CD14-positive monocyte (primary cell): ENCODE results near the gene CMSS1. TPM values are rescaled to one million over a fixed set of nuclear protein-coding genes. Genes with fewer than 3 reads are reported as not detected.

ENCODE experiments used
- DNase-seq, 3 donors: peaks; one replicate each; pipeline ENCODE4 v3.0.0-alpha.2; 2011 to 2022
- H2AFZ ChIP-seq: 2 replicates; pipeline ENCODE4 v1.6.0; 2012; ENCODE audit warnings: mild to moderate bottlenecking, low read depth, low read length, inconsistent platforms; ENCODE audit not compliant: insufficient read depth, poor library complexity, severe bottlenecking
- H3K27ac ChIP-seq, 2 donors: 1 replicate in 1 of 2; 2 replicates in 1 of 2; pipeline ENCODE4 v1.5.1; 2012 to 2013; ENCODE audit warnings: low read length in 2 of 2, control low read depth in 1 of 2, inconsistent platforms in 1 of 2, low read depth in 1 of 2, mild to moderate bottlenecking in 1 of 2
- H3K27me3 ChIP-seq, 2 donors: one replicate each; pipeline versions ENCODE4 v1.6.0 to v1.6.1; 2011 to 2013; ENCODE audit warnings: low read length in 2 of 2; ENCODE audit not compliant: control insufficient read depth in 2 of 2, insufficient read depth in 2 of 2
- H3K36me3 ChIP-seq, 2 donors: replicated peaks in 1 of 2; 1 replicate in 1 of 2; 2 replicates in 1 of 2; pipeline versions ENCODE4 v1.5.1 to v1.6.1; 2012 to 2013; ENCODE audit warnings: low read length in 2 of 2, control low read depth in 1 of 2, inconsistent platforms in 1 of 2, mild to moderate bottlenecking in 1 of 2; ENCODE audit not compliant: insufficient read depth in 2 of 2, control insufficient read depth in 1 of 2
- H3K4me1 ChIP-seq, 2 donors: 1 replicate in 1 of 2; 2 replicates in 1 of 2; pipeline versions ENCODE4 v1.5.1 to v1.6.1; 2012 to 2013; ENCODE audit warnings: low read length in 2 of 2, control low read depth in 1 of 2, inconsistent platforms in 1 of 2, mild to moderate bottlenecking in 1 of 2, moderate library complexity in 1 of 2; ENCODE audit not compliant: insufficient read depth in 2 of 2, control insufficient read depth in 1 of 2
- H3K4me2 ChIP-seq: replicated peaks from 2 replicates; pipeline ENCODE3; 2012; ENCODE audit warnings: low read length, moderate library complexity, mild to moderate bottlenecking; ENCODE audit not compliant: poor library complexity, severe bottlenecking; ENCODE audit errors: extremely low read depth
- H3K4me3 ChIP-seq, 3 experiments: fragments of 200-600 bp in 1 of 3; sonication (generic) in 1 of 3; replicated peaks in 1 of 3; 1 replicate in 2 of 3; 2 replicates in 1 of 3; pipeline ENCODE4 v1.5.1; 2011 to 2013; ENCODE audit warnings: low read length in 3 of 3, mild to moderate bottlenecking in 3 of 3, control low read depth in 2 of 3, low read depth in 2 of 3, inconsistent platforms in 1 of 3, moderate library complexity in 1 of 3
- H3K79me2 ChIP-seq: 2 replicates; pipeline ENCODE4 v1.6.0; 2012; ENCODE audit warnings: mild to moderate bottlenecking, control low read depth, inconsistent platforms, low read length, moderate library complexity; ENCODE audit not compliant: insufficient read depth
- H3K9ac ChIP-seq: 2 replicates; pipeline ENCODE4 v1.6.0; 2017; ENCODE audit warnings: low read length, mild to moderate bottlenecking; ENCODE audit not compliant: insufficient read depth, poor library complexity, severe bottlenecking
- H3K9me3 ChIP-seq, 2 donors: replicated peaks in 1 of 2; 1 replicate in 1 of 2; 2 replicates in 1 of 2; pipeline versions ENCODE4 v1.5.1 to v1.6.1; 2012 to 2013; ENCODE audit warnings: low read length in 2 of 2, control low read depth in 1 of 2; ENCODE audit not compliant: control insufficient read depth in 1 of 2, insufficient read depth in 1 of 2
- H4K20me1 ChIP-seq: 2 replicates; pipeline ENCODE4 v1.6.0; 2012; ENCODE audit warnings: mild to moderate bottlenecking, low read length, control low read depth, moderate library complexity; ENCODE audit not compliant: insufficient read depth
- H3K27ac Mint-ChIP-seq, 7 donors: one replicate each; pipeline ENCODE4 v1.8.0; 2020; ENCODE audit warnings: mild to moderate bottlenecking in 7 of 7, mixed read lengths in 7 of 7, moderate library complexity in 6 of 7, inconsistent platforms in 2 of 7
- H3K27me3 Mint-ChIP-seq, 3 donors: one replicate each; pipeline ENCODE4 v1.8.0; 2021 to 2022; ENCODE audit warnings: low read depth in 3 of 3, mild to moderate bottlenecking in 3 of 3, mixed read lengths in 3 of 3, moderate library complexity in 3 of 3, inconsistent platforms in 1 of 3
- H3K36me3 Mint-ChIP-seq, 2 donors: one replicate each; pipeline ENCODE4 v1.8.0; 2020; ENCODE audit warnings: mixed read lengths in 2 of 2, inconsistent platforms in 1 of 2, mild to moderate bottlenecking in 1 of 2
- H3K4me1 Mint-ChIP-seq: one replicate; pipeline ENCODE4 v1.8.0; 2020; ENCODE audit warnings: mild to moderate bottlenecking, mixed read lengths
- H3K4me3 Mint-ChIP-seq, 2 donors: one replicate each; pipeline ENCODE4 v1.8.0; 2020; ENCODE audit warnings: mild to moderate bottlenecking in 2 of 2, mixed read lengths in 2 of 2, moderate library complexity in 1 of 2
- H3K9me3 Mint-ChIP-seq, 7 donors: one replicate each; pipeline ENCODE4 v1.8.0; 2020 to 2022; ENCODE audit warnings: mixed read lengths in 7 of 7, mild to moderate bottlenecking in 6 of 7, moderate library complexity in 6 of 7, inconsistent platforms in 2 of 7
- WGBS: methylation state at CpG from one replicate; pipeline ENCODE4 v1.1.5; 2013; ENCODE audit warnings: missing lambda C conversion rate; ENCODE audit not compliant: insufficient coverage; 5-methylcytosine and 5-hydroxymethylcytosine counted together
- intact Hi-C, 2 donors: fragments of 100-400 bp; cut with micrococcal nuclease; formaldehyde crosslinking; loops; one replicate each; pipeline versions ENCODE4 v1.15.0 to v1.15.1; 2023
- polyA plus RNA-seq, 3 donors: library from polyadenylated mRNA; depleted of rRNA in 1 of 3; unstranded in 2 of 3; stranded (reverse) in 1 of 3; fragments of 300-500 nt in 2 of 3; fragments of >200 nt in 1 of 3; fragmentation: Illumina TruSeq in 2 of 3; gene quantifications; 1 replicate in 2 of 3; 2 replicates in 1 of 3; pipeline ENCODE4 v1.2.3, GENCODE V29; 2012 to 2021
- TF ChIP-seq, protein P1 (sequence below): fragments of 200-600 bp; IDR thresholded peaks from one replicate; pipeline ENCODE4 v1.8.0; 2022; ENCODE audit warnings: antibody characterized with exemption, mild to moderate bottlenecking

The CMSS1 gene
- polyA plus RNA-seq, 3 donors, result 1.1 to 3.6 (median 2.2) TPM

- Histone ChIP-seq H4K20me1 (no peaks in the 10 kb centered on the region), H3K27me3 (no peaks in the 10 kb centered on the region), H3K4me1 (no peaks in the 10 kb centered on the region), H3K79me2 (no peaks in the 10 kb centered on the region), H2AFZ (no peak overlapping the region), H3K9ac (no peak overlapping the region), H3K36me3 (no peaks in the 10 kb centered on the region), H3K9me3 (no peaks in the 10 kb centered on the region), H3K27ac (no peak overlapping the region), H3K4me3 (no peak overlapping the region), H3K4me2 (no peak overlapping the region)
- DNase-seq, result no peak
- Mint-ChIP-seq H3K4me3 (no peak overlapping the region), H3K27ac (no peak overlapping the region), H3K9me3 (no peaks in the 10 kb centered on the region), H3K36me3 (no peaks in the 10 kb centered on the region), H3K4me1 (no peaks in the 10 kb centered on the region), H3K27me3 (no peaks in the 10 kb centered on the region)
- intact Hi-C loops, result no loop called here
- TF ChIP-seq, protein P1, sequence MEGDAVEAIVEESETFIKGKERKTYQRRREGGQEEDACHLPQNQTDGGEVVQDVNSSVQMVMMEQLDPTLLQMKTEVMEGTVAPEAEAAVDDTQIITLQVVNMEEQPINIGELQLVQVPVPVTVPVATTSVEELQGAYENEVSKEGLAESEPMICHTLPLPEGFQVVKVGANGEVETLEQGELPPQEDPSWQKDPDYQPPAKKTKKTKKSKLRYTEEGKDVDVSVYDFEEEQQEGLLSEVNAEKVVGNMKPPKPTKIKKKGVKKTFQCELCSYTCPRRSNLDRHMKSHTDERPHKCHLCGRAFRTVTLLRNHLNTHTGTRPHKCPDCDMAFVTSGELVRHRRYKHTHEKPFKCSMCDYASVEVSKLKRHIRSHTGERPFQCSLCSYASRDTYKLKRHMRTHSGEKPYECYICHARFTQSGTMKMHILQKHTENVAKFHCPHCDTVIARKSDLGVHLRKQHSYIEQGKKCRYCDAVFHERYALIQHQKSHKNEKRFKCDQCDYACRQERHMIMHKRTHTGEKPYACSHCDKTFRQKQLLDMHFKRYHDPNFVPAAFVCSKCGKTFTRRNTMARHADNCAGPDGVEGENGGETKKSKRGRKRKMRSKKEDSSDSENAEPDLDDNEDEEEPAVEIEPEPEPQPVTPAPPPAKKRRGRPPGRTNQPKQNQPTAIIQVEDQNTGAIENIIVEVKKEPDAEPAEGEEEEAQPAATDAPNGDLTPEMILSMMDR, result no peak
- WGBS, result no CpG with 5 or more reads among the region's 1 CpG
These were observed 113.4 kb downstream of the CMSS1 start for GRCh38 chr3:99931059-99931458.

- Mint-ChIP-seq H3K4me3 (no peak overlapping the region), H3K36me3 (no peaks in the 10 kb centered on the region), H3K27me3 (no peaks in the 10 kb centered on the region), H3K4me1 (no peaks in the 10 kb centered on the region), H3K9me3 (no peaks in the 10 kb centered on the region), H3K27ac (no peak overlapping the region)
- no peaks in the 10 kb centered on the region for H3K4me1 ChIP-seq
- TF ChIP-seq, protein P1, result no peak
- H3K36me3 ChIP-seq, result no peaks in the 10 kb centered on the region
- H4K20me1 ChIP-seq, result no peaks in the 10 kb centered on the region
- no peaks in the 10 kb centered on the region for H3K9me3 ChIP-seq
- no peak overlapping the region for H3K4me2 ChIP-seq
- WGBS, result no CpG with 5 or more reads among the region's 5 CpGs
- no peak overlapping the region for H3K4me3 ChIP-seq
- no peaks in the 10 kb centered on the region for H3K27me3 ChIP-seq
- H3K9ac ChIP-seq, result no peak overlapping the region
- intact Hi-C loops, result no loop called here
- no peaks in the 10 kb centered on the region for H3K79me2 ChIP-seq
- no peak overlapping the region for H2AFZ ChIP-seq
- DNase-seq, result no peak
- H3K27ac ChIP-seq, result no peak overlapping the region
These were observed 116.5 kb downstream of the CMSS1 start for GRCh38 chr3:99933971-99934750.
